SK-N-SH (cell line): Measurements from ENCODE around the gene OR56A1. TPM values are rescaled to one million over a fixed set of nuclear protein-coding genes. Genes with fewer than 3 reads are reported as not detected.

Experiments
- CTCF ChIA-PET: fragments of 300-600, 350-600 bp; formaldehyde crosslinking; extraction: SDS; loops from one replicate; lab custom pipeline; 2021; lab: Yijun Ruan, JAX
- POLR2A ChIA-PET: fragments of 350-600 bp; sonication (Branson Sonifier 250); formaldehyde crosslinking; extraction: SDS; loops from one replicate; lab custom pipeline; 2020; ENCODE audit warnings: antibody characterized with exemption, inconsistent platforms; lab: Yijun Ruan, JAX
- DNase-seq: peaks from one replicate; pipeline ENCODE4 v3.0.0; 2012
- H2AFZ ChIP-seq: fragments of 200-600 bp; sonication (generic); 2 replicates; pipeline ENCODE4 v1.8.1; 2016; ENCODE audit warnings: antibody characterized with exemption, mild to moderate bottlenecking, low read depth
- H3F3A ChIP-seq: fragments of 200-600 bp; sonication (generic); replicated peaks from 2 replicates; pipeline ENCODE3; 2016; ENCODE audit warnings: antibody characterized with exemption, mild to moderate bottlenecking; ENCODE audit not compliant: insufficient read depth
- H3K27ac ChIP-seq, 2 experiments: fragments of 200-500 bp in 1 of 2; fragments of 200-600 bp in 1 of 2; sonication (Bioruptor generic) in 1 of 2; sonication (generic), shearing (Covaris generic) in 1 of 2; 2 replicates each; pipeline versions ENCODE4 v1.5.1 to v1.6.1; 2014 to 2016; ENCODE audit warnings: low read depth in 2 of 2, inconsistent platforms in 1 of 2, low read length in 1 of 2, mild to moderate bottlenecking in 1 of 2, mixed read lengths in 1 of 2
- H3K27me3 ChIP-seq: fragments of 200-600 bp; sonication (generic), shearing (Covaris generic); 2 replicates; pipeline ENCODE4 v1.6.1; 2016; ENCODE audit warnings: mixed run types; ENCODE audit not compliant: insufficient read depth
- H3K36me3 ChIP-seq, 2 experiments: fragments of 200-500 bp in 1 of 2; fragments of 200-600 bp in 1 of 2; sonication (Bioruptor generic) in 1 of 2; sonication (generic) in 1 of 2; replicated peaks in 1 of 2; 2 replicates each; pipeline versions ENCODE3 to v1.5.1; 2014 to 2016; ENCODE audit warnings: low read length in 1 of 2, mild to moderate bottlenecking in 1 of 2; ENCODE audit not compliant: insufficient read depth in 2 of 2, control insufficient read depth in 1 of 2
- H3K4me1 ChIP-seq, 2 experiments: fragments of 200-500 bp in 1 of 2; fragments of 200-600 bp in 1 of 2; sonication (Bioruptor generic) in 1 of 2; sonication (generic), shearing (Covaris generic) in 1 of 2; 2 replicates each; pipeline versions ENCODE4 v1.5.1 to v1.6.1; 2014 to 2016; ENCODE audit warnings: low read depth in 1 of 2, low read length in 1 of 2, mixed run types in 1 of 2; ENCODE audit not compliant: insufficient read depth in 2 of 2, control insufficient read depth in 1 of 2
- H3K4me2 ChIP-seq: fragments of 200-600 bp; sonication (generic), shearing (Covaris generic); 2 replicates; pipeline ENCODE4 v1.6.1; 2017; ENCODE audit warnings: mixed run types
- H3K4me3 ChIP-seq, 2 experiments: fragments of 200-500 bp in 1 of 2; fragments of 200-600 bp in 1 of 2; sonication (Bioruptor generic) in 1 of 2; sonication (generic), shearing (Covaris generic) in 1 of 2; 2 replicates each; pipeline versions ENCODE4 v1.5.1 to v1.8.1; 2014 to 2016; ENCODE audit warnings: low read depth in 2 of 2, inconsistent platforms in 1 of 2, low read length in 1 of 2, mild to moderate bottlenecking in 1 of 2, mixed read lengths in 1 of 2, moderate library complexity in 1 of 2
- H3K79me2 ChIP-seq: fragments of 200-600 bp; sonication (generic); 2 replicates; pipeline ENCODE4 v1.8.1; 2017; ENCODE audit warnings: mild to moderate bottlenecking; ENCODE audit not compliant: insufficient read depth
- H3K9ac ChIP-seq: fragments of 200-600 bp; sonication (generic); 2 replicates; pipeline ENCODE4 v1.6.1; 2017; ENCODE audit warnings: mixed run types
- H3K9me2 ChIP-seq: fragments of 200-600 bp; sonication (generic); 2 replicates; pipeline ENCODE4 v1.6.1; 2017; ENCODE audit warnings: mixed run types
- H3K9me3 ChIP-seq: fragments of 200-600 bp; sonication (generic); 2 replicates; pipeline ENCODE4 v1.6.1; 2017; ENCODE audit warnings: mixed run types, mild to moderate bottlenecking, moderate library complexity
- H4K20me1 ChIP-seq: fragments of 200-600 bp; sonication (generic); 2 replicates; pipeline ENCODE4 v1.6.1; 2017; ENCODE audit warnings: mild to moderate bottlenecking, mixed run types; ENCODE audit not compliant: insufficient read depth
- CHD2 ChIP-seq: fragments of 150-350 bp; IDR thresholded peaks from 2 replicates; pipeline ENCODE4 v1.6.1; 2018; ENCODE audit warnings: low read length; ENCODE audit not compliant: partially characterized antibody
- EZH2phosphoT487 ChIP-seq: fragments of 200-600 bp; sonication (generic); IDR thresholded peaks from 2 replicates; pipeline ENCODE4 v1.6.1; 2017; ENCODE audit warnings: low read depth, mixed run types, mild to moderate bottlenecking, antibody characterized with exemption, moderate library complexity, borderline replicate concordance
- FOSL2 ChIP-seq: IDR thresholded peaks from 2 replicates; pipeline ENCODE4 v1.4.0; 2012; ENCODE audit warnings: low read depth, mild to moderate bottlenecking, moderate library complexity, borderline replicate concordance
- FOXJ3 ChIP-seq: sonication (generic); formaldehyde crosslinking; IDR thresholded peaks from 2 replicates; pipeline ENCODE4 v1.5.1; 2020; ENCODE audit warnings: mild to moderate bottlenecking, missing genetic modification reagents
- FOXM1 ChIP-seq: IDR thresholded peaks from 2 replicates; pipeline ENCODE4 v1.4.0; 2012; ENCODE audit warnings: low read depth, mild to moderate bottlenecking
- GATA2 ChIP-seq: sonication (generic); formaldehyde crosslinking; IDR thresholded peaks from 2 replicates; pipeline ENCODE4 v1.5.0; 2020; ENCODE audit warnings: mild to moderate bottlenecking, missing genetic modification reagents
- IRF3 ChIP-seq: fragments of 150-350 bp; IDR thresholded peaks from 2 replicates; pipeline ENCODE4 v1.6.1; 2016; ENCODE audit warnings: mild to moderate bottlenecking, low read depth, low read length
- MXI1 ChIP-seq: IDR thresholded peaks from 2 replicates; pipeline ENCODE4 v1.6.1; 2012; ENCODE audit warnings: mild to moderate bottlenecking, low read depth, low read length, improper control_type of control experiment
- NRF1 ChIP-seq: IDR thresholded peaks from 2 replicates; pipeline ENCODE4 v1.6.1; 2012; ENCODE audit warnings: low read depth, mild to moderate bottlenecking, low read length
- POLR2AphosphoS5 ChIP-seq: IDR thresholded peaks from 2 replicates; pipeline ENCODE4 v1.6.1; 2012; ENCODE audit warnings: low read depth, low read length
- RAD21 ChIP-seq: IDR thresholded peaks from 2 replicates; pipeline ENCODE4 v1.6.1; 2012; ENCODE audit warnings: mild to moderate bottlenecking, low read length
- REST ChIP-seq: IDR thresholded peaks from 2 replicates; pipeline ENCODE4 v1.6.1; 2012; ENCODE audit warnings: mild to moderate bottlenecking, low read depth, low read length, moderate library complexity
- RFX5 ChIP-seq: IDR thresholded peaks from 2 replicates; pipeline ENCODE4 v1.6.1; 2012; ENCODE audit warnings: mild to moderate bottlenecking, improper control_type of control experiment, low read length
- SMC3 ChIP-seq: IDR thresholded peaks from 2 replicates; pipeline ENCODE4 v1.6.1; 2012; ENCODE audit warnings: low read depth, low read length, improper control_type of control experiment
- TEAD4 ChIP-seq: IDR thresholded peaks from 2 replicates; pipeline ENCODE4 v1.4.0; 2012; ENCODE audit warnings: mild to moderate bottlenecking, borderline replicate concordance; ENCODE audit not compliant: insufficient read depth
- USF1 ChIP-seq: IDR thresholded peaks from 2 replicates; pipeline ENCODE4 v1.4.0; 2012; ENCODE audit warnings: low read depth, borderline replicate concordance
- YY1 ChIP-seq: IDR thresholded peaks from 2 replicates; pipeline ENCODE4 v1.4.0; 2012; ENCODE audit warnings: low read depth, mild to moderate bottlenecking
- WGBS: methylation state at CpG from one replicate; pipeline ENCODE4 v1.1.6; 2017; ENCODE audit warnings: low lambda C conversion rate; 5-methylcytosine and 5-hydroxymethylcytosine counted together
- polyA plus RNA-seq, 3 experiments: library from polyadenylated mRNA; depleted of rRNA; stranded (reverse); fragments of >200 nt; gene quantifications; 2 replicates each; pipeline ENCODE4 v1.2.3, GENCODE V29; 2012
- TF ChIP-seq, protein P1 (sequence below): IDR thresholded peaks from 2 replicates; pipeline ENCODE4; 2012

The OR56A1 gene, protein sequence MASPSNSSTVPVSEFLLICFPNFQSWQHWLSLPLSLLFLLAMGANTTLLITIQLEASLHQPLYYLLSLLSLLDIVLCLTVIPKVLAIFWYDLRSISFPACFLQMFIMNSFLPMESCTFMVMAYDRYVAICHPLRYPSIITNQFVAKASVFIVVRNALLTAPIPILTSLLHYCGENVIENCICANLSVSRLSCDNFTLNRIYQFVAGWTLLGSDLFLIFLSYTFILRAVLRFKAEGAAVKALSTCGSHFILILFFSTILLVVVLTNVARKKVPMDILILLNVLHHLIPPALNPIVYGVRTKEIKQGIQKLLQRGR
- not detected in 2 replicates for polyA plus RNA-seq (2012; rRNA removed)
- polyA plus RNA-seq (2012; cell fraction: cytosol; rRNA removed): not detected in 2 replicates
- not detected in 2 replicates for polyA plus RNA-seq (2012; cell fraction: nucleus; rRNA removed)

DNA sequence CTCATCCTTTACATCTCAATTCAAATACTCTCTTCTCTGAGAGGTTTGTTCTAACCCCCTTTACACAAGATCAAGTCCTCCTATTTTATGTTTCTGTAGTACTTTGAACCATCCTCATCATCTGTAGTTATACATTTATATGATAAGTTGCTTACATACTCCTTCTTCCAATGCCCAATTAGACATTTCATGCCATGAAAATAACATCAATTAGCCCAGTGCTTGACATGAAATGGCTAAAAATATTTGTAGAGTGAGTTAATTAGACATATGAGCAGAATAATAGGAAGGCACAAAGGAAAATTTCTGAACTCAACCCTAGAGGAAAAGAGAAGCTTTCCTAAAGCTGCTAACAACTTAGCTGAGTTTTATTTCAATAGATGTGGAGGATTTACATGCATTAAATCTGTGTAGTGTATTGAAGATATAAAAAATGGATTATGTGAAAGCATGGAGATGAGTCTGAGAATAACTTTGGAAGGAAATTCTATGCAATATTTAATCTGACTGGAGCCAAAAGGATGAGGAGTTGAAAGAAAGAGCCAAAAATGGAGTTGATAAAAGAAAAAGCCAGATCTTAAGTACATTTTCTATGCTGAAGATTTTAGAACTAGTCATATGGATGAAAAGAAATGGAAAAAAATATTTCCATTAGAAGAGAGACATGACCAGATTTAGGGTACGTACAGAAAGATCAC is at the start of gene OR56A1:
Gene OR56A1 (minus strand): TSS at position 51 of the 698 bp plus-strand sequence. CDS start 3,066 bp downstream, outside the sequence.
- Histone ChIP-seq H3K9me3 (no peaks in the 10 kb centered on the region), H3K4me2 (no peak within 1 kb of the TSS), H2AFZ (no peak within 1 kb of the TSS), H3K79me2 (no peaks in the 10 kb centered on the region), H4K20me1 (no peaks in the 10 kb centered on the region), H3K27me3 (no peaks in the 10 kb centered on the region), H3K27ac (no peak within 1 kb of the TSS), H3K4me1 (no peaks in the 10 kb centered on the region), H3K36me3 (no peaks in the 10 kb centered on the region), H3K9ac (no peak within 1 kb of the TSS), H3K9me2 (no peaks in the 10 kb centered on the region), H3F3A (no peaks in the 10 kb centered on the region), H3K4me3 (no peak within 1 kb of the TSS)
- WGBS: 3% methylated on average over 1 of the region's 1 CpG
- no peak for DNase-seq
- no peak for TF ChIP-seq GATA2
- TF ChIP-seq, protein P1, sequence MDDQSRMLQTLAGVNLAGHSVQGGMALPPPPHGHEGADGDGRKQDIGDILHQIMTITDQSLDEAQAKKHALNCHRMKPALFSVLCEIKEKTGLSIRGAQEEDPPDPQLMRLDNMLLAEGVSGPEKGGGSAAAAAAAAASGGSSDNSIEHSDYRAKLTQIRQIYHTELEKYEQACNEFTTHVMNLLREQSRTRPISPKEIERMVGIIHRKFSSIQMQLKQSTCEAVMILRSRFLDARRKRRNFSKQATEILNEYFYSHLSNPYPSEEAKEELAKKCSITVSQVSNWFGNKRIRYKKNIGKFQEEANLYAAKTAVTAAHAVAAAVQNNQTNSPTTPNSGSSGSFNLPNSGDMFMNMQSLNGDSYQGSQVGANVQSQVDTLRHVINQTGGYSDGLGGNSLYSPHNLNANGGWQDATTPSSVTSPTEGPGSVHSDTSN: no peak
- TF ChIP-seq FOXJ3: no peak
- no peak for TF ChIP-seq TEAD4
- TF ChIP-seq SMC3: no peak
- TF ChIP-seq CHD2: no peak
- TF ChIP-seq EZH2phosphoT487: no peak
- no peak for TF ChIP-seq POLR2AphosphoS5
- TF ChIP-seq MXI1: no peak
- no peak for TF ChIP-seq RAD21
- no peak for TF ChIP-seq IRF3
- no peak for TF ChIP-seq FOXM1
- no peak for TF ChIP-seq NRF1
- ChIA-PET POLR2A (no interaction called here), CTCF (no interaction called here)

GRCh38 chr11:6079463-6079862 is 48.9 kb upstream of the OR56A1 start:
- Histone ChIP-seq H3F3A (no peaks in the 10 kb centered on the region), H3K4me2 (no peak overlapping the region), H2AFZ (no peak overlapping the region), H3K4me1 (no peaks in the 10 kb centered on the region), H4K20me1 (no peaks in the 10 kb centered on the region), H3K36me3 (no peaks in the 10 kb centered on the region), H3K9ac (no peak overlapping the region), H3K27ac (no peak overlapping the region)
- no peak for DNase-seq
- 0% methylated on average over 2 of the region's 4 CpGs for WGBS
- POLR2A ChIA-PET: no interaction called here
- TF ChIP-seq RFX5 (no peak), USF1 (no peak), RAD21 (no peak), FOXJ3 (no peak), YY1 (no peak), FOSL2 (no peak), REST (no peak), MXI1 (no peak)
- TF ChIP-seq, all 33 proteins: peak for 0
- CTCF ChIA-PET: interaction anchor here (1.6 kb wide), 1 partner anchor 274 kb away, joined by 4 read pairs; no protein-coding TSS in a partner anchor
- Histone ChIP-seq H3K27me3 (no peaks in the 10 kb centered on the region; the same call in 1 of the 2 replicates), H3K79me2 (no peaks in the 10 kb centered on the region), H3K9me3 (no peaks in the 10 kb centered on the region), H3K4me3 (no peak overlapping the region), H3K9me2 (no peaks in the 10 kb centered on the region)
